Inferior parietal cortex (tissue), 1 donor: ENCODE measurements around the gene GRAMD1A.
"Not testable (repeated sequence)": the region's sequence is repeated elsewhere in the genome, so short reads cannot be mapped to it uniquely, and the experiment has no call there.

Experiments used
- DNase-seq: peaks from one replicate; pipeline ENCODE4 v3.0.0-alpha.2; 2016; ENCODE audit errors: extremely low spot score

GRAMD1A gene

DNA sequence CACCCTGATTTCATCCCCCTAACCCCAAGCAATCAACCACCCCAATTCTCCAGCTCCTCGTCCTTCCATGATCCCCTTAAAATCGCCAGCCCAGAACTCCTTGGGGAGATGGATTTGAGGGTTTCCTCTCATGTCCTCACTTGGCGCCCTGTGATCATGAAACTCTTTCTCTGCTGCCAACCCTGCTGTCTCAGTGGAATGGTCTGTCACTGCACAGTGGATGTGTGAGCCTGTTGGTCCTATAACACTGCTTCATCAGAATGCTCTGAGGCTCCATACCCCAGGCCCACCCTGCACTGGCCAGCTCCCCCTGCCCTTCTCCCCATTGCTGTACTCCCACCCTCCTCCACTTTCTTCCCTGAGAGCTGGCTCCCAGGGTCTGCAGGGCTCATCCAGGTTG, 23.5 kb upstream of the GRAMD1A start:
- DNase-seq = no peak

DNA sequence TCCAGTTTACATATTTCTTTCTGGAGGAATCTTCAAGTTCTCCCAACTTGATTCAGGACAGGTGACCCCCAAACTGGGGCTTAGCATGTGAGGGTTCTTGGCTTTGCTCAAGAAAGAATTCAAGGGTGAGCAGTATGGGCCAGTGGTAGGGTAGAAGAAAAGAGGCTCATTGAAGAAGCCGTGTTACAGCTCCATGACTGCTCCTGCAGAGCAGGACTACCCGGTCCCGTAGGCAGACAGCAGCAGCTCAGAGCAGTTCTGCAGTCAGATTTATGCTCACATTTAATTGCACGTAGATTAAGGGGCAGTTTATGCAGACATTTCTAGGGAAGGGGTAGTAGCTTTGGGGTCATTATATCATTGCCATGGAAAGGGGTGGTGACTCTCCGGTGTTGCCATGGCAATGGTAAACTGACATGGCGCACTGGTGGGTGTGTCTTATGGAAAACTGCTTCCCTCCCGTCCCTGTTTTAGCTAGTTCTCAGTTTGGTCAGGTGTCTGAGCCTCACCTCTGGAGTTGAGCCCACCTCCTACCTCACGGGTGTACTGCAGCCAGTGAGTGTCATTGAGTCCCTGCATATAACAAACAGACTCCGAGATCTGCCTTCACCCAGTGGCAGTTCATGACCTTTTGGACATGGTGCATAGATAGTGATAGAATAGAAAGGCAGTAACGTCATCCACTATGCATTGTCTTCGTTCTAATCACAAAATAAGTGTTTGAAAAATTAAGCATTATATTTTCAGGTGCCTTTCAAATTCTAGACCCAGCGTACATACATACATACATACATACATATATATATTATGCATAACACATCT, 20.1 kb upstream of the GRAMD1A start:
- no peak for DNase-seq

DNA sequence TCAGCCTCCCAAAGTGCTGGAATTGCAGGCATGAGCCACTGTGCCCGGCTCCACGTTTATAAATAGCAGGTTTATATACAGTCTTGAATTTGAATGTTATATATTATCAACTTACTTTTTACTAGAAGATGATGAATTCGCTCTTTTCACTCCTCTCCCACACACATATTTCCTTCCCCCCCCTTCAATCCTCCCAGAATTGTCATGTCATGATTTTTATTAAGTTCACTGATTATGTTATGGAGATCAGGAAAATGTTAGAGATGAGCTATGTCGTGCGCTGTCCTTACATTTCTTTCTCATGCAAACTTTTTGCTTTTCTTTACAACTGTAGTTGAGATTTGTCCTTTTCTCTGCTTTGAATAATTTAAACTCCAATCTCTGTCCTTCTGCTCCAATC, 17.8 kb upstream of the GRAMD1A start:
- no peak for DNase-seq

DNA sequence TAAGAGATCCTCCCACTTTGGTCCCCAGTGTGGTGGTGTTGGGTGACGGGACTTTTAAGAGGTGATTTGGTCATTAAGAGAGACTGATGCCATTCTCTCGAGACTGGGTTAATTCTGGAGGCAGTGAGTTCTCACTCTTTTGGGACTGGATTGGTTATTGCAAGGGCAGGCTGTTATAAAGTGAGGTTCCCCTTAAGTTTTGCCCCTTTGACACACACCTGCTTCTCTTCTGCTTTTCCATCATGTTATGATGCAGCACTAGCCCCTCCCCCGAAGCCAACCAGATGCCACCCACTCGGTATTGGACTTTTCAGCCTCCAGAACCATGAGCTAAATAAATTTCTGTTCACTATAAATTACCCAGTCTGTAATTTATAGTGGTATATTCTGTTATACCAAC, 16.3 kb upstream of the GRAMD1A start:
- no peak for DNase-seq

DNA sequence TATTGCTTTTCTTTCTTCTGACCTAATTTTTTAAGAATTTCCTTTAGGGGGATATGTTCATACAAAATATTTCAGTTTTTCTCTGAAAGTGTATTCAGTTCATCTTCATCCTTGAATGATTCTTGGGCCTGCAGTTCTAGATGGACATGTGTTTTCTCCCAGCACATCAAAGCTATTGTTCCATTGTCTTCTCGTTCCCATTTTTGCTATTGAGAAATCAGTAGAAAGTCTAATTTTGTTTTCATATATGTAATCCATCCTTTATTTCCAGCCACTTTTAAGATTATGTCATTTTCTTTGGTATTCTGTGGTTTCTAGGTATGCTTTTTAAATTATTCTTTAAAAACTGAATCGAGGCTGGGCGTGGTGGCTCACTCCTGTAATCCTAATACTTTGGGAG, 15.8 kb upstream of the GRAMD1A start:
- DNase-seq = no peak

DNA sequence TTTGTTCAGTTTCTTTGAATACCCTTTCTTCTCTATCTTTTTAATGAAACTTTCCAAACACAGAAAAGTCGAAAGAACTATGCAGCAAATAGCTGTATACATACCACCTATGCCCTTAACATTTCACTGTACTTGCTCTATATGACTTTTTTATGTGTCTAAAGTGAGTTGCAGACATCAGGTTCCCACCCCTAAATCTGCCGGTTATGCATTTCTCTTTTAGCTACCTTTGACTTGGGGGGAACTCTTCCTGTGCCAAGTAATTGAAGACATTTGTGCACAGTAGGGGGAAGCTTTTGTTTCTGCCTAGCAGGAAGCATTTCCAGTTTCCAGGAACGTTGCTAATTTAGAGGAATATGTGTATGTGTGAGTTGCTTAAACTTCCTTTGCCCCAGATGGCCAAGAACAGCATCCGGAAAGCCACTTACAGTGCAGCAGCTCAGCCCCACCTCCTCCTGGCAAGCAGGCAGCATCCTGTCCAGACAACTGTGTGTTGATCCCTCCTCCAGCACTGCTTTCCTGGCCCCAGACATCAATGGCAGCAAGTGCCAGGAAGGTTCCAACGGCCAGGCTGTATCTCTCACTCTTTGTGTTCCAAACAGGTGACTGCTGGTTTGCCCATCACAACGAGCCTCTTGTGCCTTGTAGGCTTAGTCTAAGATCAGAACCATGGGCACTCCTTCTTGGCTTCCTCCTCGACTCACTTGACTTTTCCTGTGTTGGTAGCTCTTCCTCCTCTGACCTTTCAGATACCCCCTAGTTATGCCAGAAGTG, 14.7 kb upstream of the GRAMD1A start:
- no peak for DNase-seq

DNA sequence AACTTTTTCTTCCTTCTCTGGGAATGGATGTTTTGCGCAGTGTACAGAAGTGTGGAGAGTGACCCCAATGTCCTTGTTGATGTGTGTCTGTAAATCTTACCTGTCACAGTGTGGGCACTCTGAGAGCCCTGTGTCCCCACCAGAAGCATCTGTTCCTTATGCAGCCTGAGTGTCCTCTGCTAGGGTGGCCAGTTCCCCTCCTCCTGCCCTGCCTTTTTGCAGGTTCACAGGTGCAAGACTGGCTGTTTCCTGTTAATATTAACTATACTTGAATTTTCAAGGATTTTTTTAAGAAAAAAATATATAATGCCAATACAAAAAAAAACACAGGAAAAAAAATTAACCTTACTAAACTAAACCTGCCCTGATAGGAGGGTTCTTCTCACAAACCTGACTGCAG, 12.0 kb upstream of the GRAMD1A start:
- no peak for DNase-seq

DNA sequence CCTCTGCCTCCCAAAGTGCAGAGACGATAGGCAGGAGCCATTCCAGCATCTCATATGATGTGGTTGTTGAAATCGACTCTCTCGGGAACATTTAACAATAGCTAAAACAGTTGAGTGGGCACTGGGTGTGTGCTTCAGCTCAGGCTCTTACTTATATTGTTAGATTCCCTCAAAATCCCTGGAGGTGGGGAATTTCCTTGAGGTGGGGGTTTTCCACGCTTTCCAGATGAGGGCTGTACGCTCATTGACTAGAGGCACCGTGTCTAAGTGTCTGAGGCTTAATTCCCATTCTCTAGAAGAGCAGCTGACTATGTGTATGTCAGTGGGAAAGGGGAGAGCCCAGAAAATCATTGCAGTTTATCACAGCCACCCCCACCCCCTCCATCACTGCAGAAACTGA, 10.8 kb upstream of the GRAMD1A start:
- no peak for DNase-seq

DNA sequence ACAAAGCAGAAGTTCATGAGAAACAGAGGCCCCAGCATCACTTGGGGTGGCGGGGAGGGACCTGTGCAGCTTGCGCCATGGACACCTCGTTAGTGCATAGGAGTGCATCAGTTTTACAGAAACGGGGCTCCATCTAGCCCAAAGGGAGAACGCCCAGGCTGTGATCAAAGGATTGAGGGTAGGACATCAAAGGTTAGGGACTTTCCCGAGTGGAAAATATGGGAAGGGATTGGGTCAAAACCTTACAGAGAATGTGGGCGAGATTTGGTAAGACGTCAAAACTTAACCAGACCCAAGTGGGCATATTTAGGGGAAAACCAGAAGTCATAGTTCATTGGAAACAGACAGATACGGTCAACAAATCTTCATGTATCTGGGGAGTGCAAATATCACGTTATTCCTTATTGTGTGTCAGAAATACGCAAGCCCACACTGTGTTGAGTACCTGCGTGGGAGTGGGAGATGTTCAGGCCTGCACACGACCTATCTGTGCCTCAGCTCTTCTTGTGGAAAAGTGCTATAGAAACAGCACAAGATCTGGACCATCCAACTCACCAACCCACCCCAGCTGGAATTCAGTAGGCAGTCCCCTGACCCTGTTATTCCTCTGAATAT, 9.4 kb upstream of the GRAMD1A start:
- DNase-seq = no peak

DNA sequence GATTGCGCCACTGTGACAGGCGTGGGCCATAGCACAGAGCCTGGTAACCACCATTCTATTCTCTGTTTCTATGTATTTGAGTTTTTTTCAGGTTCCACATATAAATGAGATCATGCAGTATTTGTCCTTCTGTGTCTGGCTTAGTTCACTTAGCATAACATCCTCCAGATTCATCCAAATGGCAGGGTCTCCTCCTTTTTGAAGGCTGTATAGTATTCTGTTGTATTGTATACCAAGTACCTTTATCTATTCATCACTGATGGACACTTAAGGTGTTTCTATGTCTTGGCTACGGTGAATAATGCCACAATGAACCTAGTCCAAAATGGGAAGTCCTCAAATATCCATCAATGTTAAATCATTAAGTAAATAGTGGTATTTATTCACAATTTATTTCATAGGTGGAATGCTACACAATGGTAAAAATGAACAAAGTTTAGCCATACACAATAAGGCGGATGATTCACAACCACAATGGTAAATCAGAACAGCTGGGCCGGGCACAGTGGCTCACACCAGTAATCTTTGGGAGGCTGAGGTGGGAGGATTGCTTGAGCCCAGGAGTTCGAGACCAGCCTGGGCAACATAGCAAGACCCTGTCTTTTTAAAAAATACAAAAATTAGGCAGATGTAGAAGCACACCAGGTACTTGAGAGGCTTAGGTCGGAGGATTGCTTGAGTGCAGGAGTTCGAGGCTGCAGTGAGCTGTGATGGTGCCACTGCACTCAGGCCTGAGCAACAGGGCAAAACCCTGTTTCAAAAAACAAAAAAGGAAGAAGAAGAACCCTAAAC, 8.4 kb upstream of the GRAMD1A start:
- DNase-seq = no peak

DNA sequence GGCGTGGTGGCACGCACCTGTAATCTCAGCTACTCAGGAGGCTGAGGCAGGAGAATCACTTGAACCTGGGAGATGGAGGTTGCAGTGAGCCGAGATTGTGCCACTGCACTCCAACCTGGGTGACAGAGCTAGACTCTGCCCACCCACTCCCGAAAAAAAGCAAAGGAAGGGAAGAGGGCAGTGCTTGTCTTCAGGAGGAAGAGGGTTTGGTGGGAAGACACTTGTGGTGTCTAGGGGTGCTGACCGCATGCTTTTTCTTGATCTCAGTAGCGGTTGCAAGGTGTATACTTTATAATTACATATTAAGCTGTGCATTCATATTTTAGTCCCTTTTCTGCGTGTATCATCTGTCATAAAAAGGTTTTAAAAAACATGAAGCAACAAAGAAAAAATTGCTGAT, 7.5 kb upstream of the GRAMD1A start:
- not testable (repeated sequence) for DNase-seq

DNA sequence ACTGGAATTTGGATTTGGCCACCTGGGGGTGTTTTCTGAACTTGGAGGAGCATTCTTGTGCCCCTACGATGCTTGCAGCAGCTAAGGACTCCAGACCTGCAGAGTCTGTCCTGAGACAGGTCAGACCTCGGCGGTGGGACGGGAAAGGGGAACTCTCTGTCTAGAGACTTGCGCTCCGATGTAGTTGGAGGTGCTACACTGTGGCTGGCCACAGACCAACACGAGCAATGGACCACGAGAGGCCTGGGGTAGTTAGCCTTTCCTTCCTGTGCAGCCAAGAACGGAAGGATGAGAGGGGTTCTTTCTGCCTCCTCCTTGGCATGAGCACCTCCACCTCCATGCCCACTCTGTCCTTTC, 5.9 kb upstream of the GRAMD1A start:
- DNase-seq = no peak

DNA sequence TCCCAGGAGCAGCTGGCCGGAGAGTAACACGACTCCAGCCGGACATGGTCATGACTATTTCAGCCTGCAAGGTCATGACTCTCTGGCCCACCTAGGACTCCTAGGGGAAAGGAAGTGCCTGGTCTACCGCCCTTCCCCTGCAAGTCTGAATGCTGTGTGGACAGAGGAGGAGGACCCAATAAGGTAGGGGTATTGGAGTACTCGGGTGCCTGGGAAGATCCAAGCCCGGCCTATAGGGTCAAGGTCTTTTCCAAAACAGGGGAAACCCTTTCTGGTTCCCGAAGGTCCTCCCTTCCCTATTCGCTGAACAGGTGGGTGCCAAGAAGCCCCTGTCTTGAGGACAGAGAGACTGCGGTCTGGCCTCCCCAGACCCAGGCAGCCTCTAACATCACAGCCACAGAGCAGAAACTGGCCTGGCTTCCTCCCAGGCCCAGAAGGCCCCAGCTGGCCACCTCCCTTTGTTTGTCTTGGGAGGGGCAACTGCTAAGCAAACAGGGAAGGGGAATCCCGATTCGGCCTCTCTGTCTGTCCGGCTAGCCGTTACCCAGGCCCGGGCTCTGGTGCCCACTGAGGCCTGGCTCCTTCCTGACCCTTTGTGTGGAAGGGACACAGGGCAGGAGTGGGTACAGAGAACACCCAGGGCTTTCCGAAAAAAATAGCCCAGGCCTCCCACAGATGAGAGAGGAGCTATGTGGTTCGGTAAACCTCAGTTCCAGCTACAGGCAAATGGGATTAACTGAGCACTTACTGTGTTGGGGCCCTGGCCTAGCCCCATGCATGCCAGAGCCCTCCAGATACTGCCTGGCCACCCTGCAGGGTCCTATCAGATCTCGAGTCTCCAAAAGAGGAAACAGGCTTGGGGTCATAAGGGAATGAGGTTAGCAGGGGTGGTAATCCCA, 5.2 kb upstream of the GRAMD1A start:
- no peak for DNase-seq

DNA sequence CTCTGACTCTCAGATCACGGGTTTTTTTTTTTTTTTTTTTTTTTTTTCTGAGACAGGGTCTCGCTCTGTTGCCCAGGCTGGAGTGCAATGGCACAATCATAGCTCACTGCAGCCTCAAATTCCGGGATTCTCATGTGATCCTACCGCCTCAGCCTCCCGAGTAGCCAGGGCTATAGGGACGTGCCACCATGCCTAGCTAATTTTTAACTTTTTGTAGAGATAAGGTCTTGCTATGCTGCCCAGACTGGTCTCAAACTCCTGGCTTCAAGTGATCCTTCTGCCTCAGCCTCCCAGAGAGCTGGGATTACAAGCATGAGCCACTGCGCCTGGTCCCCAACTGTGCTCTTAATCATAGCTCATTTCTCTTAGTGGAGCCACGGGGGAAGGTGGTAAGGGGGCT, 4.6 kb upstream of the GRAMD1A start:
- DNase-seq = no peak

DNA sequence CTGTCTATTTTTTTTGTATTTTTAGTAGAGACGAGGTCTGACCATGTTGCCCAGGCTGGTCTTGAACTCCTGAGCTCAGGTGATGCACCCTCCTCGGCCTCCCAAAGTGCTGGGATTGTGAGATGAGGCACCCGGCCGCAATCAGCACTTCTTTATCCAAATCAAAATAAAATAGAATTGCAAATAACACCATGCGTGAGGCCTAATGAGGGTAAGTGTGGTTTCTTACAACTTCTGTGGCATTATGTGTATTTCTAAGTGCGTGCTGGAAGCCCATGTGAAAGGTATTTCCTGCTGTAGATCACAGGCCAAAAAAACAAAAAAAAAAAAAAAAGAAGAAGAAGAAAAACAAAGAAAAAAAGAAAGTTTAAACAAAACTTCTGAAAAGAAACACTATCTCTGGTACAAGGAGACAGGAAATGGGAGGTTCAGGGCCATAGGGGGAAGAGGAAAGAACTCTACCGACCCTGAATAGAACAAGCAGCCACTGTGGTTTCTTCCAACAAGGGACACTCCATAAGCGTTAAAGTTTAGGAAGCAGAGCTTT, 3.0 kb upstream of the GRAMD1A start:
- no peak for DNase-seq

DNA sequence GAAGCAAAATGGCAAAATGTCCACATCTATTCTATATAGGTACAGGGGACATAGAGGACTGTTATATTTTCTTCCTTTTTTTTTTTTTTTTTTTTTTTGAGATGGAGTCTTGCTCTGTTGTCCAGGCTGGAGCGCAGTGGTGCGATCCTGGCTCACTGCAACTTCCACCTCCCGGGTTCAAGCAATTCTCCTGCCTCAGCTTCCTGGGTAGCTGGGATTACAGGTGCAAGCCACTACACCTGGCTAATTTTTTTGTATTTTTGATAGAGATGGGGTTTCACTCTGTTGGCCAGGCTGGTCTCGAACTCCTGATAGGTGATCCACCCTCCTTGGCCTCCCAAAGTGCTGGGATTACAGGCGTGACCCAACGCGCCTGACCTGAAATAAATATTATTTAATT, 1.9 kb upstream of the GRAMD1A start:
- DNase-seq = not testable (repeated sequence)

DNA sequence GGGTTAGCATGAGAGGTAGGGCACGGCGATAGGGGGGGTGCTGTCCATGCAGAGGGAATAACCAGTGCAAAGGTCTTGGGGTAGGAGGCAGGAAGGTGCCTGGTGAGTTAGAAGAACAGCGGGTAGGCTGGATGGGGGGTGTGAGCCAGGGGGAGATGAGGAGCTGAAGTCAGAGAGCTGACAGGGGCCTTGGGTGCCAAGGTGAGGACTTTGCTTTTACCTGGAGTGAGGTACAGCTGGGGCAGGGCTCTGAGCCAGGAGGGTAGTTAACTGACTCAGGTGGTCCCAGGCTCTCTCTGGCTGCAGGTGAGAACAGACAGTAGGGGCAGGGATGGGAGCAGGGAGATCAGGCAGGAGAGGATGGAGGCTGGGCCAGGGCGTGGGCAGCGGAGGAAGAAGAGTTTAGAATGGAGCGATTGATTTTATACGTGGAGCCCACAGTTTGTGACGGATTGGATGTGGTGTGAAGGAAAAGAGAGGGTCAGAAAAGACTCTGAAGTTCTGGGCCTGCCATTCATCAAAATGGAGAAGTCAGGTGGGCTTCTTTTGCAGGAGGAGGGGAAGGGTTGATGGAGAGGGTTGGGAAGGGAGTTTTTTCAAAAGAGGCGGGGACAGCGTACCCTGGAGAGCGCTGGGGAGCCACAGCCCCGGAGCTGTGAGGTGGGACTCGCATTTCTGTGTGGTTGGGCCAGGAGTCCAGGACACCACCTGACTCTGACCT, 1.2 kb upstream of the GRAMD1A start:
- DNase-seq = no peak

DNA sequence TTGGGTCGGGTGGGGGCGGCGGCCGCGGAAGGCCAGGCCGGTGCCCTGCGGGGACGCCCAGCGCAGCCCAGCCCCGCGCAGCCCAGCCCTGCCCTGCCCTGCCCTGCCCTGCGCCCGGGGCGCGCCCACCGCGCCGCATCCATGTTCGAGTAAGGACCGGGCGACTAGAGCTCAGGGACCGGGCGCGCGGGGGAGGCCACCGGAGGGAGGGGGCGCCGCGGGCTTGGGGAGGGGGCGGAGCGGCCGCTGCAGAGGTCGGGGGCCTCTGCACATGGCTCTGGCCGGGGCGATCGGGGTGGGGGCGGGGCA, 169 bp downstream of the GRAMD1A start:
- DNase-seq = no peak

DNA sequence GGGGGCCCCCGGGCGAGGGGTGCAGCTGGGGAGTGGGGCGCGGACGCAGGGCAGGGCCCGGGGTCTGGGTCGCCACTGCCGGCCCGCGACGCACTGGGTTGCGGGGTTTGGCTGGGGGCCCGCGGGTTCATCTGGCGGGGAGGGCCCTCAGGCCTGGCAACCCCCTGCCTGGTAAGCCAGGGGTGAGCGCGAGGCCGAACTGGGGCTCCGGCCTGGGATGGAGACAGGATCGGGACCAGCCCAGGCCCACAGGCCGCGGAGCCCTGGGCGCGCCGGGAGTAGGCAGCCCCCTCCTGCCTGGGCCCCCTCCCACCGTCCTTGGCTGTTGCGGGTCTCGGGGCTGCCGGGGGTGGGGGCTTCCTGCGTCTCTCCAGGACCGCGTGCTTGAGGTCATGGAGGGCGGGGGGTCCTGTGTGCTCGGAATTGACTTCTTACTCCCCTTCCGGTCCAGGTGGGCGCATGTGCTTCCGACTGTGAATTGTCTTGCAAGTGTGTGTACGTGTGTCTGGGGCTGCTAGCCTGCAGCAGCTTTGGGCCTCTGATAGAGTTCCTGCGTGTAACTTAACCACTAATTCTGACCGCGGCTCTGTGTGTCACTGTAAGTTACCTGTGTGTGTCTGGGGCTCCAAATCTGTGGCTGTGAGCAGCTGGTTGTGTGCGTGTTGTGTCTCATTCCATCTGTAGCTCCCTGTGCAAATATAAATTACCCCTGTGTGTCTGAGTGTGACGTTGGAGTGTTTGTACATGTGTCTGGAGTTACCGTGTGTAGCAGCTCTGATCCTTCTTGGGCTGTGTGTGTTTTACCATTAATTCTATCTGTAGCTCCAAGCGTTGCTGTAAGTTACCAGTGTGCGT, 751 bp downstream of the GRAMD1A start:
- DNase-seq = peak; percentile 10
